ENCODE data around the gene ABTB2.

DNA sequence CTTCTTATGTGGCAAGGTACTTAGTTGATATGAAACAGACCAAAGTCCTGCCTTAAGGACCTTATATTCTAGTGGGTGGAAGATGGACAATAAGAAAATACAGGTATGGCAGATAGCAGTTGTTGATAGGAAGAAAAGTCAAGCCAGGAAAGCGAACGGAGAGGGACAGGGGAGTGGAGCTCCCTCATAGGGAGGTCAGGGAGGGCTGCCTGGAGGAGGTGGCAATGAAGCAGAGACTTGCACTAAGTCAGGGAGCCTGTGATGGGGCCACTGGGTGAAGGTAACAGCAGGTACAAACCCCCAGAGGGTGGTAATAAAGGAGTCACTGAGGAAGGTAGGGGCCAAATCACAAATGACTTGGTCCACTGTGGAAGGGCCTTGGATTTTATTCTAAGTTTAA, 65.3 kb downstream of the ABTB2 start:
- no peak for TF ChIP-seq CTCF (IDR thresholded peaks at IDR 0.05)
- TF ChIP-seq POLR2A (IDR thresholded peaks at IDR 0.05): no peak

Data from Peyer's patch (tissue), 4 donors.